ENCODE data around the gene LDLRAD4.

DNA sequence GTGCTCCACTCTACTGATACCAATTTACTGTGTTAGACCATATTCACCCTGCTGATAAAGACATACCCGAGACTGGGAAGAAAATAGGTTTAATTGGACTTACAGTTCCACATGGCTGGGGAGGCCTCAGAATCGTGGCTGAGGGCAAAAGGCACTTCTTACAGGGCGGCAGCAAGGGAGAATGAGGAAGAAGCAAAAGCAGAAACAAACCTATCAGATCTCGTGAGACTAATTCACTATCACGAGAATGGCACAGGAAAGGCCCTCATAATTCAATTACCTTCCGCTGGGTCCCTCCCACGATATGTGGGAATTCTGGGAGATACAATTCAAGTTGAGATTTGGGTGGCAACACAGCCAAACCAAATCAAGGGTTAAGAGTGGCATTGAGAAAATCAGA is 65.2 kb downstream of the LDLRAD4 start:
- TF ChIP-seq, protein P1, sequence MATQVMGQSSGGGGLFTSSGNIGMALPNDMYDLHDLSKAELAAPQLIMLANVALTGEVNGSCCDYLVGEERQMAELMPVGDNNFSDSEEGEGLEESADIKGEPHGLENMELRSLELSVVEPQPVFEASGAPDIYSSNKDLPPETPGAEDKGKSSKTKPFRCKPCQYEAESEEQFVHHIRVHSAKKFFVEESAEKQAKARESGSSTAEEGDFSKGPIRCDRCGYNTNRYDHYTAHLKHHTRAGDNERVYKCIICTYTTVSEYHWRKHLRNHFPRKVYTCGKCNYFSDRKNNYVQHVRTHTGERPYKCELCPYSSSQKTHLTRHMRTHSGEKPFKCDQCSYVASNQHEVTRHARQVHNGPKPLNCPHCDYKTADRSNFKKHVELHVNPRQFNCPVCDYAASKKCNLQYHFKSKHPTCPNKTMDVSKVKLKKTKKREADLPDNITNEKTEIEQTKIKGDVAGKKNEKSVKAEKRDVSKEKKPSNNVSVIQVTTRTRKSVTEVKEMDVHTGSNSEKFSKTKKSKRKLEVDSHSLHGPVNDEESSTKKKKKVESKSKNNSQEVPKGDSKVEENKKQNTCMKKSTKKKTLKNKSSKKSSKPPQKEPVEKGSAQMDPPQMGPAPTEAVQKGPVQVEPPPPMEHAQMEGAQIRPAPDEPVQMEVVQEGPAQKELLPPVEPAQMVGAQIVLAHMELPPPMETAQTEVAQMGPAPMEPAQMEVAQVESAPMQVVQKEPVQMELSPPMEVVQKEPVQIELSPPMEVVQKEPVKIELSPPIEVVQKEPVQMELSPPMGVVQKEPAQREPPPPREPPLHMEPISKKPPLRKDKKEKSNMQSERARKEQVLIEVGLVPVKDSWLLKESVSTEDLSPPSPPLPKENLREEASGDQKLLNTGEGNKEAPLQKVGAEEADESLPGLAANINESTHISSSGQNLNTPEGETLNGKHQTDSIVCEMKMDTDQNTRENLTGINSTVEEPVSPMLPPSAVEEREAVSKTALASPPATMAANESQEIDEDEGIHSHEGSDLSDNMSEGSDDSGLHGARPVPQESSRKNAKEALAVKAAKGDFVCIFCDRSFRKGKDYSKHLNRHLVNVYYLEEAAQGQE (IDR thresholded peaks at IDR 0.05; ENCODE audit: borderline replicate concordance) = no peak
- TF ChIP-seq, protein P1 (CRISPR knock-in tag; IDR thresholded peaks at IDR 0.05; ENCODE audit: low read depth) = no peak
- TF ChIP-seq ZNF79 (CRISPR knock-in tag; IDR thresholded peaks at IDR 0.05; ENCODE audit: low read depth) (no peak), ARID2 (IDR thresholded peaks at IDR 0.05) (no peak), ZNF121 (CRISPR knock-in tag; conservative IDR thresholded peaks at IDR 0.05) (no peak), PHTF2 (CRISPR knock-in tag; IDR thresholded peaks at IDR 0.05) (no peak), MYC (IDR thresholded peaks at IDR 0.05; ENCODE audit: low read depth, low read length) (no peak), MYC (CRISPR knock-in tag; IDR thresholded peaks at IDR 0.05; ENCODE audit: borderline replicate concordance, low read depth) (no peak)
- TF ChIP-seq, protein P2, sequence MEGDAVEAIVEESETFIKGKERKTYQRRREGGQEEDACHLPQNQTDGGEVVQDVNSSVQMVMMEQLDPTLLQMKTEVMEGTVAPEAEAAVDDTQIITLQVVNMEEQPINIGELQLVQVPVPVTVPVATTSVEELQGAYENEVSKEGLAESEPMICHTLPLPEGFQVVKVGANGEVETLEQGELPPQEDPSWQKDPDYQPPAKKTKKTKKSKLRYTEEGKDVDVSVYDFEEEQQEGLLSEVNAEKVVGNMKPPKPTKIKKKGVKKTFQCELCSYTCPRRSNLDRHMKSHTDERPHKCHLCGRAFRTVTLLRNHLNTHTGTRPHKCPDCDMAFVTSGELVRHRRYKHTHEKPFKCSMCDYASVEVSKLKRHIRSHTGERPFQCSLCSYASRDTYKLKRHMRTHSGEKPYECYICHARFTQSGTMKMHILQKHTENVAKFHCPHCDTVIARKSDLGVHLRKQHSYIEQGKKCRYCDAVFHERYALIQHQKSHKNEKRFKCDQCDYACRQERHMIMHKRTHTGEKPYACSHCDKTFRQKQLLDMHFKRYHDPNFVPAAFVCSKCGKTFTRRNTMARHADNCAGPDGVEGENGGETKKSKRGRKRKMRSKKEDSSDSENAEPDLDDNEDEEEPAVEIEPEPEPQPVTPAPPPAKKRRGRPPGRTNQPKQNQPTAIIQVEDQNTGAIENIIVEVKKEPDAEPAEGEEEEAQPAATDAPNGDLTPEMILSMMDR (IDR thresholded peaks at IDR 0.05 in 2 of 3, conservative IDR thresholded peaks at IDR 0.05 in 1 of 3; ENCODE audit: insufficient read depth in 2 of 3, low read depth in 1 of 3, low read length in 3 of 3) = no peak
- TF ChIP-seq, protein P3, sequence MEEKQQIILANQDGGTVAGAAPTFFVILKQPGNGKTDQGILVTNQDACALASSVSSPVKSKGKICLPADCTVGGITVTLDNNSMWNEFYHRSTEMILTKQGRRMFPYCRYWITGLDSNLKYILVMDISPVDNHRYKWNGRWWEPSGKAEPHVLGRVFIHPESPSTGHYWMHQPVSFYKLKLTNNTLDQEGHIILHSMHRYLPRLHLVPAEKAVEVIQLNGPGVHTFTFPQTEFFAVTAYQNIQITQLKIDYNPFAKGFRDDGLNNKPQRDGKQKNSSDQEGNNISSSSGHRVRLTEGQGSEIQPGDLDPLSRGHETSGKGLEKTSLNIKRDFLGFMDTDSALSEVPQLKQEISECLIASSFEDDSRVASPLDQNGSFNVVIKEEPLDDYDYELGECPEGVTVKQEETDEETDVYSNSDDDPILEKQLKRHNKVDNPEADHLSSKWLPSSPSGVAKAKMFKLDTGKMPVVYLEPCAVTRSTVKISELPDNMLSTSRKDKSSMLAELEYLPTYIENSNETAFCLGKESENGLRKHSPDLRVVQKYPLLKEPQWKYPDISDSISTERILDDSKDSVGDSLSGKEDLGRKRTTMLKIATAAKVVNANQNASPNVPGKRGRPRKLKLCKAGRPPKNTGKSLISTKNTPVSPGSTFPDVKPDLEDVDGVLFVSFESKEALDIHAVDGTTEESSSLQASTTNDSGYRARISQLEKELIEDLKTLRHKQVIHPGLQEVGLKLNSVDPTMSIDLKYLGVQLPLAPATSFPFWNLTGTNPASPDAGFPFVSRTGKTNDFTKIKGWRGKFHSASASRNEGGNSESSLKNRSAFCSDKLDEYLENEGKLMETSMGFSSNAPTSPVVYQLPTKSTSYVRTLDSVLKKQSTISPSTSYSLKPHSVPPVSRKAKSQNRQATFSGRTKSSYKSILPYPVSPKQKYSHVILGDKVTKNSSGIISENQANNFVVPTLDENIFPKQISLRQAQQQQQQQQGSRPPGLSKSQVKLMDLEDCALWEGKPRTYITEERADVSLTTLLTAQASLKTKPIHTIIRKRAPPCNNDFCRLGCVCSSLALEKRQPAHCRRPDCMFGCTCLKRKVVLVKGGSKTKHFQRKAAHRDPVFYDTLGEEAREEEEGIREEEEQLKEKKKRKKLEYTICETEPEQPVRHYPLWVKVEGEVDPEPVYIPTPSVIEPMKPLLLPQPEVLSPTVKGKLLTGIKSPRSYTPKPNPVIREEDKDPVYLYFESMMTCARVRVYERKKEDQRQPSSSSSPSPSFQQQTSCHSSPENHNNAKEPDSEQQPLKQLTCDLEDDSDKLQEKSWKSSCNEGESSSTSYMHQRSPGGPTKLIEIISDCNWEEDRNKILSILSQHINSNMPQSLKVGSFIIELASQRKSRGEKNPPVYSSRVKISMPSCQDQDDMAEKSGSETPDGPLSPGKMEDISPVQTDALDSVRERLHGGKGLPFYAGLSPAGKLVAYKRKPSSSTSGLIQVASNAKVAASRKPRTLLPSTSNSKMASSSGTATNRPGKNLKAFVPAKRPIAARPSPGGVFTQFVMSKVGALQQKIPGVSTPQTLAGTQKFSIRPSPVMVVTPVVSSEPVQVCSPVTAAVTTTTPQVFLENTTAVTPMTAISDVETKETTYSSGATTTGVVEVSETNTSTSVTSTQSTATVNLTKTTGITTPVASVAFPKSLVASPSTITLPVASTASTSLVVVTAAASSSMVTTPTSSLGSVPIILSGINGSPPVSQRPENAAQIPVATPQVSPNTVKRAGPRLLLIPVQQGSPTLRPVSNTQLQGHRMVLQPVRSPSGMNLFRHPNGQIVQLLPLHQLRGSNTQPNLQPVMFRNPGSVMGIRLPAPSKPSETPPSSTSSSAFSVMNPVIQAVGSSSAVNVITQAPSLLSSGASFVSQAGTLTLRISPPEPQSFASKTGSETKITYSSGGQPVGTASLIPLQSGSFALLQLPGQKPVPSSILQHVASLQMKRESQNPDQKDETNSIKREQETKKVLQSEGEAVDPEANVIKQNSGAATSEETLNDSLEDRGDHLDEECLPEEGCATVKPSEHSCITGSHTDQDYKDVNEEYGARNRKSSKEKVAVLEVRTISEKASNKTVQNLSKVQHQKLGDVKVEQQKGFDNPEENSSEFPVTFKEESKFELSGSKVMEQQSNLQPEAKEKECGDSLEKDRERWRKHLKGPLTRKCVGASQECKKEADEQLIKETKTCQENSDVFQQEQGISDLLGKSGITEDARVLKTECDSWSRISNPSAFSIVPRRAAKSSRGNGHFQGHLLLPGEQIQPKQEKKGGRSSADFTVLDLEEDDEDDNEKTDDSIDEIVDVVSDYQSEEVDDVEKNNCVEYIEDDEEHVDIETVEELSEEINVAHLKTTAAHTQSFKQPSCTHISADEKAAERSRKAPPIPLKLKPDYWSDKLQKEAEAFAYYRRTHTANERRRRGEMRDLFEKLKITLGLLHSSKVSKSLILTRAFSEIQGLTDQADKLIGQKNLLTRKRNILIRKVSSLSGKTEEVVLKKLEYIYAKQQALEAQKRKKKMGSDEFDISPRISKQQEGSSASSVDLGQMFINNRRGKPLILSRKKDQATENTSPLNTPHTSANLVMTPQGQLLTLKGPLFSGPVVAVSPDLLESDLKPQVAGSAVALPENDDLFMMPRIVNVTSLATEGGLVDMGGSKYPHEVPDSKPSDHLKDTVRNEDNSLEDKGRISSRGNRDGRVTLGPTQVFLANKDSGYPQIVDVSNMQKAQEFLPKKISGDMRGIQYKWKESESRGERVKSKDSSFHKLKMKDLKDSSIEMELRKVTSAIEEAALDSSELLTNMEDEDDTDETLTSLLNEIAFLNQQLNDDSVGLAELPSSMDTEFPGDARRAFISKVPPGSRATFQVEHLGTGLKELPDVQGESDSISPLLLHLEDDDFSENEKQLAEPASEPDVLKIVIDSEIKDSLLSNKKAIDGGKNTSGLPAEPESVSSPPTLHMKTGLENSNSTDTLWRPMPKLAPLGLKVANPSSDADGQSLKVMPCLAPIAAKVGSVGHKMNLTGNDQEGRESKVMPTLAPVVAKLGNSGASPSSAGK (IDR thresholded peaks at IDR 0.05) = no peak

Measured in K562 (cell line).